ENCODE results near the gene OPALIN.

OPALIN gene

GRCh38 chr10:96358851-96359540 is at the start of gene OPALIN:
OPALIN (minus strand) TSS chr10:96359002; CDS start chr10:96358896, 106 bp downstream.
- no peak for TF ChIP-seq CTCF (IDR thresholded peaks at IDR 0.05; ENCODE audit: low read depth, low read length)
- DNase-seq (ENCODE audit: extremely low read depth, low read depth): no peak

GRCh38 chr10:96408201-96408600 is 49.4 kb upstream of the OPALIN start:
- DNase-seq (ENCODE audit: extremely low read depth, low read depth): no peak
- TF ChIP-seq CTCF (IDR thresholded peaks at IDR 0.05; ENCODE audit: low read depth, low read length): no peak

GRCh38 chr10:96407560-96408069 is 48.8 kb upstream of the OPALIN start:
- TF ChIP-seq CTCF (IDR thresholded peaks at IDR 0.05; ENCODE audit: low read depth, low read length): no peak

GRCh38 chr10:96406091-96406490 is 47.3 kb upstream of the OPALIN start:
- no peak for DNase-seq (ENCODE audit: extremely low read depth, low read depth)
- no peak for TF ChIP-seq CTCF (IDR thresholded peaks at IDR 0.05; ENCODE audit: low read depth, low read length)

More at GRCh38 chr10:96407560-96408069, 48.8 kb upstream of the OPALIN start:
- no peak for DNase-seq (ENCODE audit: extremely low read depth, low read depth)

- TF ChIP-seq CTCF (IDR thresholded peaks at IDR 0.05; ENCODE audit: low read depth, low read length): no peak
- DNase-seq (ENCODE audit: extremely low read depth, low read depth): no peak
Observed at GRCh38 chr10:96402417-96403305, 43.9 kb upstream of the OPALIN start.

- TF ChIP-seq CTCF (IDR thresholded peaks at IDR 0.05; ENCODE audit: low read depth, low read length): no peak
- no peak for DNase-seq (ENCODE audit: extremely low read depth, low read depth)
Observed at GRCh38 chr10:96401036-96401435, 42.2 kb upstream of the OPALIN start.

- DNase-seq (ENCODE audit: extremely low read depth, low read depth): no peak
- no peak for TF ChIP-seq CTCF (IDR thresholded peaks at IDR 0.05; ENCODE audit: low read depth, low read length)
Observed at GRCh38 chr10:96400465-96400864, 41.7 kb upstream of the OPALIN start.
